ENCODE measurements around the gene SND1.

DNA sequence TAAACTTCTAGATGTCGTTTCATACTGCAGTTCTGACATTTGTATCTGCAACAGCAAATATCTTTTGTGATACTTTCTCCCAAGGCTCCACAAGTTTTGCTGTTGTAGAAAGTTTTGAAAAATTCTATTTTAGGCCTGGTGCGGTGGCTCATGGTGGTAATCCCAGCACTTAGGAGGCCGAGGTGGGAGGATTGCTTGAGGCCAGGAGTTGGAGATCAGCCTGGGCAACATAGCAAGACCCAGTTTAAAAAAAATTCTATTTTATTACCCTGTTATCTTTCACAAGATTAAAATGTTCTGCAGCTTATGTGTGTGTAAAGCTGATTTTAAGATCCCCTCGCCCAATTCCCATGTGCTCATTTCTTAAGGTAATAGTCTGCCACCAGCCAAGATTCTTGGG lies 1.4 kb downstream of the SND1 start:
- TF ChIP-seq, protein P1, sequence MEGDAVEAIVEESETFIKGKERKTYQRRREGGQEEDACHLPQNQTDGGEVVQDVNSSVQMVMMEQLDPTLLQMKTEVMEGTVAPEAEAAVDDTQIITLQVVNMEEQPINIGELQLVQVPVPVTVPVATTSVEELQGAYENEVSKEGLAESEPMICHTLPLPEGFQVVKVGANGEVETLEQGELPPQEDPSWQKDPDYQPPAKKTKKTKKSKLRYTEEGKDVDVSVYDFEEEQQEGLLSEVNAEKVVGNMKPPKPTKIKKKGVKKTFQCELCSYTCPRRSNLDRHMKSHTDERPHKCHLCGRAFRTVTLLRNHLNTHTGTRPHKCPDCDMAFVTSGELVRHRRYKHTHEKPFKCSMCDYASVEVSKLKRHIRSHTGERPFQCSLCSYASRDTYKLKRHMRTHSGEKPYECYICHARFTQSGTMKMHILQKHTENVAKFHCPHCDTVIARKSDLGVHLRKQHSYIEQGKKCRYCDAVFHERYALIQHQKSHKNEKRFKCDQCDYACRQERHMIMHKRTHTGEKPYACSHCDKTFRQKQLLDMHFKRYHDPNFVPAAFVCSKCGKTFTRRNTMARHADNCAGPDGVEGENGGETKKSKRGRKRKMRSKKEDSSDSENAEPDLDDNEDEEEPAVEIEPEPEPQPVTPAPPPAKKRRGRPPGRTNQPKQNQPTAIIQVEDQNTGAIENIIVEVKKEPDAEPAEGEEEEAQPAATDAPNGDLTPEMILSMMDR (IDR thresholded peaks at IDR 0.05; ENCODE audit: low read depth, low read length, poor library complexity, severe bottlenecking) = no peak
- TF ChIP-seq EZH2phosphoT487 (IDR thresholded peaks at IDR 0.05; ENCODE audit: borderline replicate concordance, low read length) = no peak
